H1 (cell line): ENCODE results near the gene GMEB2. TPM values are rescaled to one million over a fixed set of nuclear protein-coding genes. Genes with fewer than 3 reads are reported as not detected.

Source experiments
- CTCF ChIA-PET: fragments of 300-600 bp; sonication (Branson Sonifier 250); formaldehyde crosslinking; loops from one replicate; lab custom pipeline; 2021; ENCODE audit not compliant: partially characterized antibody; lab: Charles Lee
- POLR2A ChIA-PET: fragments of 300-600 bp; sonication (Branson Sonifier 250); formaldehyde crosslinking; loops from one replicate; lab custom pipeline; 2021; ENCODE audit warnings: inconsistent platforms; ENCODE audit not compliant: partially characterized antibody; lab: Charles Lee
- DNase-seq, 2 experiments: peaks; one replicate each; pipeline versions ENCODE4 v3.0.0 to v3.0.0-alpha.2; 2010 to 2022; ENCODE audit warnings: low spot score in 2 of 2, low read depth in 1 of 2, mixed read lengths in 1 of 2
- FAIRE-seq: peaks from 2 replicates; lab custom pipeline; 2011; peaks lifted over from hg19 to GRCh38; lab: Jason Lieb, UNC
- H2AFZ ChIP-seq: 2 replicates; pipeline ENCODE4 v1.8.1; 2012; ENCODE audit warnings: low read length, inconsistent platforms
- H2AK5ac ChIP-seq: 2 replicates; pipeline ENCODE4 v1.6.1; 2013; ENCODE audit warnings: low read depth, low read length
- H2BK120ac ChIP-seq: replicated peaks from 2 replicates; pipeline ENCODE3; 2013; ENCODE audit warnings: low read depth, low read length, inconsistent platforms
- H2BK12ac ChIP-seq: 2 replicates; pipeline ENCODE4 v1.6.1; 2013; ENCODE audit warnings: low read depth, low read length
- H2BK15ac ChIP-seq: 2 replicates; pipeline ENCODE4 v1.6.1; 2013; ENCODE audit warnings: low read length
- H2BK20ac ChIP-seq: 2 replicates; pipeline ENCODE4 v1.6.1; 2013; ENCODE audit warnings: low read length
- H2BK5ac ChIP-seq: 2 replicates; pipeline ENCODE4 v1.6.1; 2013; ENCODE audit warnings: low read depth, low read length
- H3K14ac ChIP-seq: 2 replicates; pipeline ENCODE4 v1.6.1; 2013; ENCODE audit warnings: inconsistent platforms; ENCODE audit not compliant: insufficient read length
- H3K18ac ChIP-seq: 2 replicates; pipeline ENCODE4 v1.6.1; 2013; ENCODE audit warnings: low read length; ENCODE audit errors: extremely low read depth
- H3K23ac ChIP-seq: 2 replicates; pipeline ENCODE4 v1.6.1; 2013; ENCODE audit warnings: inconsistent platforms; ENCODE audit not compliant: insufficient read length
- H3K23me2 ChIP-seq: 2 replicates; pipeline ENCODE4 v1.6.1; 2013; ENCODE audit warnings: low read depth, low read length
- H3K27ac ChIP-seq: 2 replicates; pipeline ENCODE4 v1.6.1; 2011; ENCODE audit warnings: low read depth, low read length, inconsistent platforms
- H3K27me3 ChIP-seq, 4 experiments: replicated peaks in 1 of 4; 1 replicate in 1 of 4; 2 replicates in 3 of 4; pipeline versions ENCODE4 v1.6.1 to v1.8.1; 2011 to 2013; ENCODE audit warnings: low read length in 3 of 4, mild to moderate bottlenecking in 3 of 4, inconsistent platforms in 2 of 4, mixed read lengths in 2 of 4, moderate library complexity in 1 of 4; ENCODE audit not compliant: control insufficient read depth in 3 of 4, insufficient read depth in 3 of 4; ENCODE audit errors: extremely low read depth in 1 of 4
- H3K36me3 ChIP-seq, 4 experiments: 2 replicates each; pipeline versions ENCODE4 v1.6.1 to v1.8.1; 2011 to 2013; ENCODE audit warnings: mild to moderate bottlenecking in 4 of 4, low read length in 3 of 4, moderate library complexity in 2 of 4, control low read depth in 1 of 4, inconsistent platforms in 1 of 4; ENCODE audit not compliant: insufficient read depth in 4 of 4, control insufficient read depth in 2 of 4
- H3K4ac ChIP-seq: replicated peaks from 2 replicates; pipeline ENCODE3; 2013; ENCODE audit warnings: low read length, low read depth, mixed read lengths, inconsistent platforms; ENCODE audit not compliant: insufficient read length
- H3K4me1 ChIP-seq, 4 experiments: replicated peaks in 1 of 4; 1 replicate in 1 of 4; 2 replicates in 3 of 4; pipeline versions ENCODE4 v1.6.1 to v1.8.1; 2011 to 2013; ENCODE audit warnings: low read length in 3 of 4, inconsistent platforms in 2 of 4, mixed read lengths in 1 of 4; ENCODE audit not compliant: insufficient read depth in 4 of 4, control insufficient read depth in 3 of 4
- H3K4me2 ChIP-seq, 2 experiments: 2 replicates each; pipeline versions ENCODE4 v1.6.1 to v1.8.1; 2011 to 2013; ENCODE audit warnings: low read depth in 2 of 2, low read length in 2 of 2, control low read depth in 1 of 2, inconsistent platforms in 1 of 2, mild to moderate bottlenecking in 1 of 2; ENCODE audit not compliant: insufficient read depth in 1 of 2
- H3K4me3 ChIP-seq, 4 experiments: fragments of 200-600, 300-600 bp in 1 of 4; sonication (generic), shearing (Covaris generic), sonication (Bioruptor Twin) in 1 of 4; 2 replicates each; pipeline versions ENCODE4 v1.5.1 to v1.8.1; 2011 to 2016; ENCODE audit warnings: low read length in 4 of 4, low read depth in 3 of 4, control low read depth in 2 of 4, inconsistent platforms in 2 of 4, mild to moderate bottlenecking in 2 of 4, mixed read lengths in 1 of 4, moderate library complexity in 1 of 4; ENCODE audit not compliant: insufficient read depth in 2 of 4; ENCODE audit errors: extremely low read depth in 1 of 4
- H3K56ac ChIP-seq: replicated peaks from 2 replicates; pipeline ENCODE3; 2013; ENCODE audit warnings: low read depth, mild to moderate bottlenecking, mixed read lengths, low read length, inconsistent platforms; ENCODE audit not compliant: insufficient read length
- H3K79me1 ChIP-seq: 2 replicates; pipeline ENCODE4 v1.6.1; 2013; ENCODE audit warnings: low read depth, low read length, control low read depth
- H3K79me2 ChIP-seq, 2 experiments: 2 replicates each; pipeline versions ENCODE4 v1.6.1 to v1.8.1; 2012 to 2013; ENCODE audit warnings: low read length in 2 of 2, mild to moderate bottlenecking in 2 of 2, inconsistent platforms in 1 of 2; ENCODE audit not compliant: insufficient read depth in 2 of 2, control insufficient read depth in 1 of 2
- H3K9ac ChIP-seq, 4 experiments: replicated peaks in 1 of 4; 1 replicate in 1 of 4; 2 replicates in 3 of 4; pipeline versions ENCODE4 v1.6.1 to v1.8.1; 2011 to 2013; ENCODE audit warnings: low read depth in 3 of 4, low read length in 3 of 4, control low read depth in 2 of 4, mild to moderate bottlenecking in 2 of 4, moderate library complexity in 2 of 4, inconsistent platforms in 1 of 4; ENCODE audit errors: extremely low read depth in 1 of 4
- H3K9me3 ChIP-seq, 2 experiments: 2 replicates each; pipeline versions ENCODE4 v1.6.1 to v1.8.1; 2012 to 2013; ENCODE audit warnings: mild to moderate bottlenecking in 2 of 2, moderate library complexity in 2 of 2, control low read depth in 1 of 2, inconsistent platforms in 1 of 2, low read depth in 1 of 2, low read length in 1 of 2, mixed read lengths in 1 of 2; ENCODE audit not compliant: insufficient read depth in 2 of 2
- H4K20me1 ChIP-seq, 2 experiments: replicated peaks in 1 of 2; 2 replicates each; pipeline versions ENCODE3 to v1.8.1; 2011 to 2013; ENCODE audit warnings: inconsistent platforms in 2 of 2, low read length in 2 of 2, mild to moderate bottlenecking in 1 of 2; ENCODE audit not compliant: insufficient read depth in 2 of 2, control insufficient read depth in 1 of 2
- H4K5ac ChIP-seq: 2 replicates; pipeline ENCODE4 v1.6.1; 2013; ENCODE audit warnings: low read length, low read depth, mixed read lengths, inconsistent platforms; ENCODE audit not compliant: insufficient read length
- H4K8ac ChIP-seq: 2 replicates; pipeline ENCODE4 v1.8.0; 2013; ENCODE audit warnings: mild to moderate bottlenecking, moderate library complexity, low read length, inconsistent platforms; ENCODE audit not compliant: insufficient read depth; ENCODE audit errors: extremely low read depth
- H4K91ac ChIP-seq: replicated peaks from 2 replicates; pipeline ENCODE3; 2013; ENCODE audit warnings: low read length, mixed read lengths, inconsistent platforms; ENCODE audit not compliant: insufficient read length
- ASH2L ChIP-seq: fragments of 200-600, 300-600 bp; sonication (generic); IDR thresholded peaks from one replicate; pipeline ENCODE4 v1.7.1; 2017; ENCODE audit warnings: low read length
- TCF12 ChIP-seq: IDR thresholded peaks from 2 replicates; pipeline ENCODE4 v1.6.1; 2011; ENCODE audit warnings: low read depth, mild to moderate bottlenecking, low read length
- WGBS, 2 experiments: shearing (Covaris generic) in 1 of 2; methylation state at CpG; one replicate each; pipeline versions ENCODE4 v1.1.6 to v1.1.7; 2013 to 2015; ENCODE audit warnings: low lambda C conversion rate in 2 of 2, mixed read lengths in 2 of 2, inconsistent platforms in 1 of 2, low coverage in 1 of 2, missing lambda C conversion rate in 1 of 2; ENCODE audit not compliant: insufficient replicate concordance in 2 of 2, insufficient coverage in 1 of 2, insufficient read length in 1 of 2; ENCODE audit errors: extremely low coverage in 1 of 2, missing lambda C conversion rate in 1 of 2; 5-methylcytosine and 5-hydroxymethylcytosine counted together
- polyA plus RNA-seq, 7 experiments: library from polyadenylated mRNA; depleted of rRNA in 3 of 7; stranded (reverse) in 5 of 7; unstranded in 2 of 7; fragments of >200 nt in 5 of 7; fragments of 200-250 nt in 2 of 7; gene quantifications; 1 replicate in 5 of 7; 2 replicates in 1 of 7; 4 replicates in 1 of 7; pipeline versions ENCODE4 v1.2.1 to v1.2.3, GENCODE V29; 2011 to 2013; ENCODE audit warnings: missing spikeins in 2 of 7, mixed read lengths in 2 of 7
- total RNA-seq: library from RNA; stranded (reverse); fragmentation: NEBNext Ultra II Directional; extraction: Animal tissue kit (Norgen Biotek cat#: 25700); gene quantifications from 2 replicates; pipeline ENCODE4 v1.2.1, GENCODE V29; 2021

GMEB2 gene
- total and polyA plus RNA-seq, 2 of the 8 experiments (the other 6 are each of a cell fraction or from before 2014, with no cell fraction given): 12.9 to 14.2 TPM

DNA sequence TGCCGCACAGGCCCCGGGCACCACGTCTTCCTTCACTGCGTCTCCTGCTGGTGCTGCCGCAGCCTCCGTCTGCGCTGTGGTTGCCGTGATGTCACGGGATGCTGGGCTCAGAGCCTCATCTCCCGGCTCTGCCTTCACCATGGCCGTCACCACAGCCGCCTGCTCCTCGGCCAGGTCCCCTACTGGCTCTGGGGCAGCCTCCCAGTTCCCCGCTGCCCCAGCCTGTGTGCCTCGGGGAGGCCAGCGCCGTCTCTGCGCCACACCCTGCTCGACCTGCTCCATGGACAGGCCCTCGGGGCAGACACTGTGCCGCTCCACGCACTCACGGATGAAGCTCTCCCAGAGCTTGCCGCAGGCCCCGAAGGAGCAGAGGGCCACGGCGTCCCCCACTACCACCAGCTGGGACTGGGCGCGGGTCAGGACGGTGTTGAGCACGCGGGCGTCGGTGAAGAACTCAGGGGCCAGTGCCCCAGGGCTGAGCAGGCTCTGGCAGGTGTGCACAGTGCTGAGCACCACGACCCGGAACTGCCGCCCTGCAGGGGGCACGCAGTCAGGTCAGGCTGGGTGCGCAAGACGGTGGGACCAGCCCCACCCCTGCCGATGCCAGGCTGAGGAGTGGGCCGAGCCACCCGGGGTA, 61.1 kb downstream of the GMEB2 start:
- H2BK20ac ChIP-seq: no peak overlapping the region
- no peak overlapping the region; the same call in 1 of the 2 replicates for H4K8ac ChIP-seq
- no peak overlapping the region for H2BK120ac ChIP-seq
- no peak overlapping the region for H3K56ac ChIP-seq
- no peaks in the 10 kb centered on the region for H3K9me3 ChIP-seq
- H3K4ac ChIP-seq: no peak overlapping the region
- no peak overlapping the region for H2AFZ ChIP-seq
- H3K23ac ChIP-seq: no peak overlapping the region
- no peaks in the 10 kb centered on the region for H3K4me1 ChIP-seq
- FAIRE-seq: no peak
- DNase-seq: no peak
- H3K23me2 ChIP-seq: no peaks in the 10 kb centered on the region
- H2BK15ac ChIP-seq: no peak overlapping the region
- WGBS, 2 experiments: 92% methylated on average over 38 of the region's 43 CpGs; no CpG with 5 or more reads in 1 of the 2 experiments
- no peak overlapping the region for H3K27ac ChIP-seq
- H4K20me1 ChIP-seq: no peaks in the 10 kb centered on the region
- TF ChIP-seq ASH2L: no peak
- no peak for TF ChIP-seq TCF12
- no peak overlapping the region for H3K4me3 ChIP-seq
- no peaks in the 10 kb centered on the region for H3K79me1 ChIP-seq
- H2AK5ac ChIP-seq: no peak overlapping the region
- H3K4me2 ChIP-seq: no peak overlapping the region
- H2BK5ac ChIP-seq: no peak overlapping the region
- CTCF ChIA-PET: interaction anchor here (0.6 to 1.7 kb wide), 5 partner anchors 8 to 136 kb away, joined by 3 to 4 read pairs (median 3); no protein-coding TSS in a partner anchor
- no peak overlapping the region for H3K18ac ChIP-seq
- no peaks in the 10 kb centered on the region; a peak in 4 of 8 replicates for H3K36me3 ChIP-seq
- no peak overlapping the region for H4K91ac ChIP-seq
- H2BK12ac ChIP-seq: no peak overlapping the region
- POLR2A ChIA-PET: interaction anchor here (0.8 to 3.4 kb wide), 5 partner anchors 8 to 45 kb away, joined by 3 to 12 read pairs (median 3); partner anchors contain the start of genes HELZ2 and PPDPF
- H3K79me2 ChIP-seq: no peaks in the 10 kb centered on the region
- no peaks in the 10 kb centered on the region for H3K27me3 ChIP-seq
- no peak overlapping the region for H4K5ac ChIP-seq
- H3K14ac ChIP-seq: no peak overlapping the region
- H3K9ac ChIP-seq: no peak overlapping the region
